HG02981 (cell line): ENCODE data around the gene MCHR1.

Experiments used
- ATAC-seq: cut with Tn5 transposase; IDR thresholded peaks from one replicate; pipeline ENCODE4 v1.9.1; 2021; ENCODE audit warnings: mild to moderate bottlenecking, moderate library complexity; ENCODE audit not compliant: unreplicated experiment

The MCHR1 gene, protein sequence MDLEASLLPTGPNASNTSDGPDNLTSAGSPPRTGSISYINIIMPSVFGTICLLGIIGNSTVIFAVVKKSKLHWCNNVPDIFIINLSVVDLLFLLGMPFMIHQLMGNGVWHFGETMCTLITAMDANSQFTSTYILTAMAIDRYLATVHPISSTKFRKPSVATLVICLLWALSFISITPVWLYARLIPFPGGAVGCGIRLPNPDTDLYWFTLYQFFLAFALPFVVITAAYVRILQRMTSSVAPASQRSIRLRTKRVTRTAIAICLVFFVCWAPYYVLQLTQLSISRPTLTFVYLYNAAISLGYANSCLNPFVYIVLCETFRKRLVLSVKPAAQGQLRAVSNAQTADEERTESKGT

DNA sequence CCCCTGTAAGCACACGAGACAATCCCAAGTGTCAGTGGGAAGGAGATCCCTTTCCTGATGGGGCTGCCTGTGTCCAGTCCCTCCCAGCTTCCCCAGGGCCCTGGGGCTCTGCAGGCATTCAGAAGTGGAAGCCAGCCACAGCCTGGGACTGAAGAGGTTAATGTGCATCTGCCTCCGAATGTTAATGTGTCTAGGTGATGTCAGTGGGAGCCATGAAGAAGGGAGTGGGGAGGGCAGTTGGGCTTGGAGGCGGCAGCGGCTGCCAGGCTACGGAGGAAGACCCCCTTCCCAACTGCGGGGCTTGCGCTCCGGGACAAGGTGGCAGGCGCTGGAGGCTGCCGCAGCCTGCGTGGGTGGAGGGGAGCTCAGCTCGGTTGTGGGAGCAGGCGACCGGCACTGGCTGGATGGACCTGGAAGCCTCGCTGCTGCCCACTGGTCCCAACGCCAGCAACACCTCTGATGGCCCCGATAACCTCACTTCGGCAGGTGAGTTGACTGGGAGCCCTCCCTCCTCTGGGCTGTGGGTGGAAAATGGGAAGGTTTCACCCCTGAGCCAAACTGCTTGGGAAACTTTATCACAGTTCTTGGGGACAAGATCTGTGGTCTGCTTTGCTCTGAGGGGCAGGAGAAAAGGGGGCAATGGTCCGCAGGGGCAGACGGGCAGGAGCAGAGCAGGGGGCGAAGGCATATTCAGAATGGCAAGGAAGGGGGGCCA lies at the start of gene MCHR1:
Gene MCHR1 (plus strand): TSS at position 236 of the 715 bp plus-strand sequence. CDS start 169 bp downstream, at position 405.
- ATAC-seq = no peak

DNA sequence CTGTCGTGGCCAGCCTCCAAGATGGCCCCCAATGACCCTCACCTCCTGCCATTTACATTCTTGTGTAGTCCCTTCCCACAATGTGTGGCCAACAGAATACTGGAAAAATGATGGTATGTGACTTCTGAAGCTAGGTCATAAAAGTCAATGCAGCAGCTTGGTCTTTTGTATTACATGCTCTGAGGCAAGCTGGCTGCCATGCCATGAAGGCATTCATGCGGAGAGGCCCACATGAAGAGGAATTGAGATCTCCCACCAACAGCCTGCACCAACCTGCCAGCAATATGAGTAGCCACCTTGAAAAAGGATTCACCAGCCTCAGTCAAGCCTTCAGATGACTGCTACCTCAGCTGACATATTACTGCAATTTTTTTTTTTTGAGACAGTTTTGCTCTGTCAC lies 47.4 kb upstream of the MCHR1 start:
- no peak for ATAC-seq

DNA sequence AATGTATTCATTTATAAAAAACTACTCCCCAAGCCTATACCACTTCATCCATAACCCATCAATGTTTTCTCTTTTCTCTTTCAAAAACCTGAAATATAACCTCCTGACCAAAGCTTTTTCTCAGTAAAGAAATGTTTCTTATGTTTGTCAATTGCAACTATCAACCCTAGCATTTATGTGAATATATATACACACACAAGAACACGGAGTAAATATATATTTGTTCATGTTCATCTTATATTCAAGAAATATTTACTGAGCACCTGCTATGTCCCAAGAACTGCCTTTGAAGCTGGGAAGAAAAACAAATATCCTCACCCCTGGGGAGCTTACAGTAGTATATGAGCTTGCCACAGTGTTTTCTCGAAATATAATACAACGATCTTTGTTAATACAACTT lies 46.2 kb upstream of the MCHR1 start:
- ATAC-seq = no peak

DNA sequence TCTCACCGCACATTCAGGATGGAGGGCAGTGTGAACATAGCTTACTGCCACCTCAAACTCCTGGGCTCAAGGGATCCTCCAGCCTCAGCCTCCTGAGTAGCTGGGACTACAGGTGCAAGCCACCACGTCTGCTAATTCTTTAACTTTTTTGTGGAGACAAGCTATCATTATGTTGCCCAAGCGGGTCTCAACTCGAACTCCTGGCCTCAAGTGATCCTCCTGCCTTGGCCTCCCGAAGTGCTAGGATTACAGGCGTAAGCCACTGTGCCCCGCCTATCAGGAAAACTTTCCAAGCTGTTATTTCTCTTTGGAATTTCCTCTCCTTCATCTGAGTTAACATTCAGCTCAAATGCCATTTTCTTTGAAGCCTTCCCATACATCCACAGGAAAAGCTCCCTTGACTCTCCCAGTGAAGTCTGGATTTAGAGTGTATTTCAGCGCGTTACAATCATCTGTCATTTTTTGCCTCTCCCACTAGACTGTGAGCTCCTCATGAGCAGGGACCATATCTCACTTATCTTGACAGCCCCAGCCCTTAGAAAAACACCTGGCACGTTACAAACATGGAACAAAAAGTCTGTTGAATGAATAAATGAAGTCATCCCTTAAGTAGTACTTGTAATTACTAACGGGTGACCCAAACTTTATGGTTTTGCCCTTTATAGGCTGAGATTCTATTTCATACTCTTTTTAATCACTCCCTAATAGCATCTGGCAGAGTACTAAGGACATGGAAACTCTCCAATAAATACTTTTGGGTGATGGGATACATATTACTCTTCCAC lies 45.0 kb upstream of the MCHR1 start:
- ATAC-seq = no peak

DNA sequence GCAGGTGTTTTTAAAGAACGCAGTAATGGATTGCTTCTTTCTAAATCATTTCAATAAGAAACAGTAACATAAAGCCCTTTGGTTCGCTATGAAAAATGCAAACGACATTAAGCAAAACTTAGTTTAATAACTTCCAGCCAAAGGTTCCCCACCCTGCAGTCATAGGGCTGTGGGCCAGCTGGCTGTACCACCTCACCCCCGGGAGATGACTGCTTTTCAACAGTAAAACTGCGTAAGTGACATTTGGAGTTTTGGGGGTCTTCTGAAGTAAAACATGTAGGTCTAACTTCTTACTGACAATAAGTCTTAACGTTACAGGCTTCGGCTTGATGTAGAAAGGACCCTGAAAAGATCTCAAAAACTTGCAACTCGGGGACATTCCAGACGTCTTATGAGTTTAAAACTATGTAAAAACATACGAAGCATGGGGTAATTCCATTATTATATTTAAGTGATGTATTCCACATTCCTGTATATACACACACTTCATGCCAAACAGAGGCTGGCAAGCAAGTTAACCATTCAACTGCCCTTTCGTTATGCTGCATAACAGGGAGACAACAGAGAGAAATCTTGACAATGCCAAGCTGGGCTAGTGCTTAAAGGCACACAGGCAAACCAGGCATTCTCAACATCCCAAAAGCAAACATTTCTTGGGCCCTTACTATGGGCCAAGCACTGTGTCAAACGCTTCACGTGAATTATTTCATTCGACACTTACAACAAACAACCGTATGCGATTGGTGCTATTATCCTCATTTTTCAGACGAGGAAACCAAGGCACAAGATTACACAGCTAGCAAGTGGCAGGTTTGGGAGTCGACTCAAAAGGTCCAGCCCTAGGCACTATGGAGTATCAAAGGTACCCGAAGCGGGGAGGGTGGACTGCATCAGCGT lies 44.0 kb upstream of the MCHR1 start:
- no peak for ATAC-seq

DNA sequence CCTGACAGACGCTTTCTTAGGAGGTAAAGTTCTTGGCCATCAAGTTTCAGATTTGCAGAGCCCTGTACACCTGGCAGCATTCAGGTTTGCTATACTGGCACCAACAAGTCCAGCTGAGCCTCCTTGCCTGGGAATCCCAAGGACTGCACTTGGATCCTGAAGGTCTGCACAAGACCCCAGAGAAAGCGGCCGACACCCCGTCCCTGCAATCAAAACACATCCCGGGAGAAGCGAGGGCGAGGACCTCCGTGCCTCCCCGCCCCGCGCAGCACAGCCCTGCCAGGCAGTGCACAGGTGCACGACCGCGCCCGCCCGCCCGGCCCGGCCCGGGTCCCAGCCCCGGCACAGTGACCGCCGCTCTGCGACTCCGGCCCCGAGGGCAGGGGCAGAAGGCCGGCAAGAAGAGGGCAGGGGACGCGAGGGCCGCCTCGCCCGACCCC lies 43.3 kb upstream of the MCHR1 start:
- ATAC-seq = peak; percentile 23

DNA sequence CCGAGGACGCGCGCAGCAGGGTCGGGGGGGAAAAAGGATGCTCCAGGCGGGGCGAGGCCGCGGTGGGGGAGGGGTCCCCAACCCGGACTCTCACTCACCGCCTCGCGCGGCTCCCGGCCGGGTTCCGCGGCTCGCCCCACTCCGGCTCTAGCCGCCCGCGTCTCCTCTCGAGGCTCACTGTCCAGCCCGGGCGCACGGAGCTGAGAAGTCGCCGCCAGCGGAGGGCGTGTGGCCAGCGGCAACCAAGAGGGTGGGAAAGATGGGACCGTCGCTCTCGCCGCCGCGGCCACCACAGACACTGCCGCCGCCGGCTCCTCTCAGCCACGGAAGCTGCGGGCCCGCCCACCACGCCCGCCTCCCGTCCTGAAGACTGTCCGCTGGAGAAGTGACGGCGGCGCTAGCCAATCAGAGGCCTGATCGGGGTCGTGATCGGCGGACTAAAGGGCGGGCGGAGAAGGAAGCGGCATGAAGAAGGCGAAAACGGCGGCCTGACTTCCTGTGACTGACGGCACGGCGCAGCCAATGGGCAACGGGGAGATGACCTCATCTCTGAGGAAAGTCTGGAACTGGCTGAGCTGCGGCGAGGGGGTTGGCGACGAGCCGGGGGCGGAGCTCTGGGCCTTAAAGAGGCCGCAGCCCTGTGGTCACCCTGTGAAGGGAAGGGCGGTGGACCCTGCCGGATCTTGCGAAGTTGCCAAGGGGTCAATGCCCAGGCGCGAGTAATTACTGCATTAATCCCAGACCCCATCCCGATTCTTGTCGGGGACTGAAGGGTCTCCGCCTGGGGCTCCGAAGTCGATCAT lies 42.7 kb upstream of the MCHR1 start, which contains the start of gene MRTFA:
Gene MRTFA (minus strand): TSS at position 340 of the 803 bp plus-strand sequence.
- peak; percentile 92 for ATAC-seq

DNA sequence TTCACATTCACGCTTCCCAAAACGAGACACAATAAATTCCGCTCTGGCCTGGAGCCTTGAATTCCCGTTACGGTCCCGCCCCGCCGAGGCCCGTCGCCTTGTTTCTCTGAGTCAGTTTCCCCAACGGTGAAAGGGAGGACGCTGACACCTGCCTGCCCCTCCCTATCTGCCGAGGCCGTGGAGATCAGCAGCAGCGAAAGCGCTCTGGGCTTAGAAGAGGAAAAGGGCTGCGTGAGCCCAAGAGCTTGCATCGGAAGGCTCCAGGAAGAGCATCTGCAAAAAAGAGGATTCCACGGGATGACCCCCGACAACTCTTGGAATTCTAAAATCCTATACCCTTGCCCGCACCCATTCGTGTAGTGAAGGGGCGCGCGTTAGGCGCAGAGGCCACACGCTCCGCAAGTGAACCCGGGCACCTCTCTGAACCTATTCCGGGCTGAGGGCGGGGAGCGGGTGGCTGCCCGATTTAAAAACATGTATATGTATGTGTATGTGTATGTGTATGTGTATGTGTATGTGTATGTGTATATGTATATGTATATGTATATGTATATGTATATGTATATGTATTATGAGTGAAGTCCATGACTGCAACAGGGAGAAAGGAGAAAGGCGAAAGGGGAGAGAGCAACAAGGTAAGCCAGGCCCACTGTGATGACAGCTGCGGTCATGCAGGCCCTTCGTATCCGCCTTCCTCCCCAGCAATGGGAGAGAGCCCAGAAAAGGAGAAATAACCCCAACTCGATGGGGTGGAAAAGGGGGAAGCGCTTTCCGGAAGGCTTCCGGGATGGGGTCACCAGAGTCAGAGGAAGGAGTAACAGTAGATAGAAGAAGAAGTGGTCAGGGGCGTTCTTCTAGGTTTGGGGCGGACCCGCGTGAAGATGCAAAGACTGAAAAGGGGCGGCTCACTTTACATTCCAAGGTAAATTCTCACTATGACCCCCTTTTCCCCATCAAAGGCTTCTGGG lies 41.8 kb upstream of the MCHR1 start:
- ATAC-seq = no peak

DNA sequence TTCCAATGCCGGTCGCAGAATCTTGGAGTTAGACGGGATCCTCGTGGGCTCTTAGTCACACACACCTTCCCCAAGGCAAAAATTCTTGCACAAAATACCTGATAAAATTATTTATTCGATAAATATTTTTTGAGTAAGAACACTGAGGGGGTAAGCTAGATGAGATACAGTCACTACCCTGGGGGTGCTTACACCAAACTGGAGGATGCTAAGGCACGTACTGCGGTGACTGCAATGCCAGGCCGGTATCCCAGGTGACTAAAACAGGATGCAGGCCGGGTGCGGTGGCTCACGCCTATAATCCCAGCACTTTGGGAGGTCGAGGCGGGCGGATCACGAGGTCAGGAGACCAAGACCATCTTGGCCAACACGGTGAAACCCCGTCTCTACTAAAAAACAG lies 41.0 kb upstream of the MCHR1 start:
- ATAC-seq = no peak

DNA sequence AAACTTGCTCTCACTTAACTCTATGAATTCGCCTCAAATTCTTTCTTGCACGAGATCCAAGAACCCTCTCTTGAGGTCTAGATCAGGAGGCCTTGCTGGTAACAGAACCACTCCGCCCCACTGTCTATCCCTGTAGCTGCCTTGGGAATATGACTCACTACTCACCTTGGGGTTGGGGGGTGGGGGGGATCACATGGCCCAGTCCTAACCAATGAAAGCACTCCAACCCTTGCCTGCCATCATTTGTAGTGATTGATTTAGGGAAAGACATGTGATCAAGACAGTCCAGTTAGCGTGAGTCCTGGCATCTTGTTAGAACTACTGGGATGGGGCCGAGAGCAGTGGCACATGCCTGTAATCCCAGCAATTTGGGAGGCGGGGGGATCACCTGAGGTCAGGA lies 38.0 kb upstream of the MCHR1 start:
- ATAC-seq = no peak

DNA sequence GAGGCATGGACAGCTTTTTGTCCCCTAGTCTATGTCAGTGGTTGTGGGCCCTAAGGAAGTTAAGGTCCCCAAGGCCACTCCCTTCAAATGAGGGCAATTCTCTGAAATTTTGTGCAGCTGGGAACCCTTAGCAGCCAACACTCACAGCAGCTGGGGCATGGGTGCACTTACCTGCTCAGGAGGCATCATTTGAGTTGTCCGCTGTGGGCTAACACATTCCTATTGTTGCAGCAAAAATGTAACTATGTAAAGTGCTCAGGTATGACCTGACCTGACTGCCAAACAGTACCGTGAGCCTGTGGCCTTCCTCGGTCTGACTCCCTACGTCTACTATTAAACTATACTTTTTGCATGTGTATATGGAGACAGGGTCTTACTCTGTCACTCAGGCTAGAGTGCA lies 37.0 kb upstream of the MCHR1 start:
- ATAC-seq = no peak

DNA sequence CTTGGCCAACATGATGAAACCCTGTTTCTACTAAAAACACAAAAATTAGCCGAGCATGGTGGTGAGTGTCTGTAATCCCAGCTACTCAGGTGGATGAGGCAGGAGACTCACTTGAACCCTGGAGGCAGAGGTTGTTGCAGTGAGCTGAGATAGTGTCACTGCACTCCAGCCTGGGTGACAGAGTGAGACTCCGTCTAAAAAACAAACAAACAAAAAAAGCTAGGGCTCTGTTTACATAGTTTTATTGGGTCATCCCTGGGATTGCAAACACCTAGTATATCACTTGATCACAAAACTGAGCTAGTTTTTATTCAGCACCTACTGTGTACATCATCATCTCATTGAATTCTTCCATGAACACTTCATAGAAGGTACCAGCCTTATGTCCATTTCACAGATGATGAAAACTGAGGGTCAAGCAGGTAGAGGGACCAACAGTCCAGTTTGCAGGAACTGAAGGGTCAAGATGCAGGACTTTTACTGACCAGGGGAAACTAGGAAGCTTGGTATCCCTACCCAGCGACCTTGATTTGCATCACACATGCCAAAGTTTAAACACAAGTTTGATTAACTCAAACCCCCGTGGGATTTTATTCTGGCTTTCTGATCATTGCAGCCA lies 33.6 kb upstream of the MCHR1 start:
- ATAC-seq = no peak

DNA sequence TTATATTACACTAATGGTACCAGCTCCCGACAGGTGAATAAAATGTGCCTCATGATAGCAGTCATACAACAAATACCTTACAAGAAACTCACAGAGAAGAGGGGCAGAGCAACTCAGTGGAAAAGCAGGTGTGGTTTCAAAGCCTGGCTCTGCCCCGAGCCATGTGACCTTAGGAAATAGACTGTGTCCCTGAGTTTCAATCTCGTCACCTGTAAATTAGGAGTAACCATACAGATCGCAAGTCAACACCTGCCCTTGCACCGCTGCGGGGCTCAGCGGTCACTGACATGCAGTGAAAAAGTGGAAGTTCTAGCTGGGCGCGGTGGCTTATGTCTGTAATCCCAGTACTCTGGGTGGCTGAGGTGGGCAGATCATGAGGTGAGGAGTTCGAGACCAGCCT lies 30.9 kb upstream of the MCHR1 start:
- no peak for ATAC-seq

DNA sequence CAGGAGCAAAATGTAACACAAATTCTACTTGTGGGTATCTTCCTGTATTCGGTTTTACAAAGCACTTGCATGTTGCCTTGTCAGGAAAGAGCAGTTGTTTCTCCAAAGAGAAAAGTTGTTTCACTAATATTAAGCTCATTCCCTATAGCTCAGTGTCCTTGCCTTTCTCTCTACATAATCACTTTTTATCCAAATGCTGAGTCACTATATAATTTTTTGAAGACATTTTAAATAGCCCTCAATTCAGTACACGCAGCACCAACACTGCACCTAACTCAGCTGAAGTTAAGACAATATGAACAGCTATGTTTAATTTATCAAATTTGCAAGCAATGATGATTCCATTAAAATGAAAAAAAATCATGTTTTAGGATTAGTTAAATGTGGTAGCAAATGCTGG lies 28.2 kb upstream of the MCHR1 start:
- no peak for ATAC-seq

DNA sequence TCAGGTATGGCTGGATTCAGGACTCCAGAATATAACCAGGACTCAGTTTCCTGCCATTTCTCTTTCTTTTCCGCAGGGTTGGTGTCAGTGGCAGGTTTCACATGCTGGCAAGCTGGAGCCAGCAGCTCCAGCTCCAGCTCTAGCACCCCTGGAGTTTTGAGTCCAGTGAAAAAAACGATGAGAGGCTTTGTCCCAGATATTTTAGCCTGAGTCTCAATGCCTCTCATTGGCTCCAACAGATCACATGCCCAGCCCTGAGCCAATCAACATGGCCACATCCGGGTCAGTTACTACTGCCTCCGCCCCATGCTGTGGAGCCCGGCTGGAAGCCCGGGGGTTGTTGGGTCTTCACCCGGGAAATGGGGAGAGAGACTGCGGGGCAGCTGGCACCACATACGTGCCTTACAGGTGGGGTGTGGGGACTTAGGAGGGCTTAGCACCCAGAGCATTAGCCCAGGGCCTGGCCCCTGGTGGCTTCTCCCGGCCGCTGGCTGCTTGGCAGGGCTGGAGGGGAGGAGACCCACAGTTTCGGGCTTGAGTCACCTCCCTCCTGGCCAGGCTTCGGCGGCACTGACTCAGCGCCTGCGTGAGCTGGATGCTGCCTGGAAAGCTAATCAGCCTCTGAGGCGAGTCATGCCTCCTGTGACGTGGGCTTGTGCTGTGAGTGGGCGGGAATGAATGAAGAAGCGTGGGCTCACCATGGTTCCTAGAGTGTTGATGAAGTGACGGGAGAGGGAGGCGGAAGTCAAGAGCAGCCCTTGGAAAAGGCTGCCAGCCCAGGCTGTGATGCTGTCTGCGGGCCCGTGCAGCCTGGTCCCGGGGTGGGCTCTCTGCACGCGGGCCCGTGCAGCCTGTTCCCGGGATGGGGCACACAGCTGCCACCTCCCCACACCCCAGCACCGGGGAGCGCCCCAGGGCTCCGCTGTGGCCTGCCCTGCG lies 27.5 kb upstream of the MCHR1 start:
- peak; percentile 67 for ATAC-seq

DNA sequence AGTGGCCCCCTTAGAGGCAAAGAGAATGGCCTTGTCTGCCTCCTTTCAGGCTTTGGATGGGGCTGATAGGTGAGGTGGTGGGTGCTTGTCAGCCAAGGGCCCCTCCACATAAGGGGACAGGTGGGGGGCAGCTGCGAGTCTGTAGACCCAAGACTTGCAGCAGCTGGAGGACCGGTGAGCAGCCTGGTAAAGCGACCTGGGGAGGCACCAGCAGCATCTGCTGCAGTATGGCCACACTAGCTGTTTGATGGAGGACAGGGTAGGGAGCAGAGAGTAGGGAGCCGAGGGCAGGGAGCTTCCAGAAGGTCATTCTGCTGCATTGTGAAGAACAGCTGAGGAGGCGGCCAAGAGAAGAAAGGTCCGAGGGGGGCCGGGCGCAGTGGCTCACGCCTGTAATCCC lies 25.9 kb upstream of the MCHR1 start:
- ATAC-seq = no peak
